OCI-LY1 (cell line): Measurements from ENCODE around the gene MYO1D.

Source experiments
- H2AFZ ChIP-seq: fragments of 200-600 bp; sonication (generic), shearing (Covaris generic); 2 replicates; pipeline ENCODE4 v1.6.0; 2014; ENCODE audit warnings: antibody characterized with exemption, mild to moderate bottlenecking, low read length
- H3F3A ChIP-seq: fragments of 200-600 bp; sonication (generic), shearing (Covaris generic); 2 replicates; pipeline ENCODE4 v1.6.0; 2014; ENCODE audit warnings: mild to moderate bottlenecking, antibody characterized with exemption, low read length, moderate library complexity; ENCODE audit not compliant: insufficient read depth
- H3K27ac ChIP-seq: fragments of 200-600 bp; sonication (generic); 2 replicates; pipeline ENCODE4 v1.5.1; 2014; ENCODE audit warnings: low read length, mixed run types, mild to moderate bottlenecking, low read depth; ENCODE audit not compliant: poor library complexity, severe bottlenecking
- H3K27me3 ChIP-seq: fragments of 200-600 bp; sonication (generic); 2 replicates; pipeline ENCODE4 v1.6.0; 2014; ENCODE audit warnings: antibody characterized with exemption, mild to moderate bottlenecking, low read length, moderate library complexity; ENCODE audit not compliant: insufficient read depth
- H3K36me3 ChIP-seq: fragments of 200-600 bp; sonication (generic); 2 replicates; pipeline ENCODE4 v1.6.1; 2014; ENCODE audit warnings: mild to moderate bottlenecking, antibody characterized with exemption, low read length, moderate library complexity, mixed read lengths; ENCODE audit not compliant: insufficient read depth
- H3K4me1 ChIP-seq: fragments of 200-600 bp; sonication (generic); 2 replicates; pipeline ENCODE4 v1.5.1; 2014; ENCODE audit warnings: mild to moderate bottlenecking, low read length, moderate library complexity; ENCODE audit not compliant: insufficient read depth, severe bottlenecking
- H3K4me2 ChIP-seq: fragments of 200-600 bp; sonication (generic), shearing (Covaris generic); 2 replicates; pipeline ENCODE4 v1.6.1; 2014; ENCODE audit warnings: low read length
- H3K4me3 ChIP-seq: fragments of 200-600 bp; sonication (generic); 2 replicates; pipeline ENCODE4 v1.5.1; 2014; ENCODE audit warnings: low read length, low read depth, mild to moderate bottlenecking, mixed read lengths; ENCODE audit not compliant: poor library complexity, severe bottlenecking
- H3K79me2 ChIP-seq: fragments of 200-600 bp; shearing (Covaris generic); 2 replicates; pipeline ENCODE4 v1.6.1; 2016; ENCODE audit warnings: mixed run types, low read length, mixed read lengths; ENCODE audit not compliant: insufficient read depth
- H3K9ac ChIP-seq: fragments of 200-600 bp; sonication (generic), shearing (Covaris generic); 2 replicates; pipeline ENCODE4 v1.6.1; 2014; ENCODE audit warnings: mild to moderate bottlenecking, low read length, mixed read lengths
- H3K9me2 ChIP-seq: fragments of 200-600 bp; sonication (generic), shearing (Covaris generic); 2 replicates; pipeline ENCODE4 v1.6.1; 2014; ENCODE audit warnings: low read depth, mild to moderate bottlenecking, low read length, mixed read lengths
- H3K9me3 ChIP-seq: fragments of 200-600 bp; shearing (Covaris generic); 2 replicates; pipeline ENCODE4 v1.6.1; 2014; ENCODE audit warnings: low read length, mixed read lengths
- H4K20me1 ChIP-seq: fragments of 200-600 bp; sonication (generic), shearing (Covaris generic); 2 replicates; pipeline ENCODE4 v1.6.0; 2016; ENCODE audit warnings: mild to moderate bottlenecking, low read length; ENCODE audit not compliant: insufficient read depth
- EZH2 ChIP-seq: fragments of 200-600 bp; sonication (generic), shearing (Covaris generic); IDR thresholded peaks from 2 replicates; pipeline ENCODE4 v1.8.0; 2017; ENCODE audit warnings: borderline replicate concordance, mixed run types, mild to moderate bottlenecking, antibody characterized with exemption, low read length, moderate library complexity, mixed read lengths
- TF ChIP-seq, protein P1 (sequence below): fragments of 200-600 bp; sonication (generic), shearing (Covaris generic); IDR thresholded peaks from 2 replicates; pipeline ENCODE4 v1.5.1; 2017; ENCODE audit warnings: mild to moderate bottlenecking, antibody characterized with exemption, low read length, moderate library complexity, mixed read lengths

Gene MYO1D

DNA sequence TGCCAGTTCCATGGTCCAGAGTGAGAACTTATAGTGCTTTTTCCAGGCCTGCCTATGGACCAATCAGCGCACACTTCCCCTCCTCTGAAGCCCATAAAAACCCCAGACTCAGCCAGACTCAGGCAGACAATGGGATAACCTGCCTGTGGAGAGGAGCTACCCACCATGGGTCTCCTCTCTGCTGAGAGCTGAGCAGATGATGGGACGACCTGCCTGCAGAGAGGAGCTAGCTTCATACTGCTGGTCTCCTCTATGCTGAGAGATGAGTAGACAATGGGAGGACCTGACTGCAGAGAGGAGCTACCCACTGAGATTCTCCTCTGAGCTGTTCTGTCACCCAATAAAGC, 144.7 kb downstream of the MYO1D start:
- Histone ChIP-seq H3K4me3 (no peak overlapping the region), H3K27me3 (no peaks in the 10 kb centered on the region), H3K36me3 (no peaks in the 10 kb centered on the region), H3K27ac (no peak overlapping the region), H3K9me2 (no peaks in the 10 kb centered on the region), H3K9me3 (no peaks in the 10 kb centered on the region), H3K79me2 (no peaks in the 10 kb centered on the region), H3K4me1 (no peaks in the 10 kb centered on the region), H3K9ac (no peak overlapping the region), H3K4me2 (no peak overlapping the region), H4K20me1 (no peaks in the 10 kb centered on the region), H3F3A (no peaks in the 10 kb centered on the region), H2AFZ (no peak overlapping the region)
- TF ChIP-seq, protein P1, sequence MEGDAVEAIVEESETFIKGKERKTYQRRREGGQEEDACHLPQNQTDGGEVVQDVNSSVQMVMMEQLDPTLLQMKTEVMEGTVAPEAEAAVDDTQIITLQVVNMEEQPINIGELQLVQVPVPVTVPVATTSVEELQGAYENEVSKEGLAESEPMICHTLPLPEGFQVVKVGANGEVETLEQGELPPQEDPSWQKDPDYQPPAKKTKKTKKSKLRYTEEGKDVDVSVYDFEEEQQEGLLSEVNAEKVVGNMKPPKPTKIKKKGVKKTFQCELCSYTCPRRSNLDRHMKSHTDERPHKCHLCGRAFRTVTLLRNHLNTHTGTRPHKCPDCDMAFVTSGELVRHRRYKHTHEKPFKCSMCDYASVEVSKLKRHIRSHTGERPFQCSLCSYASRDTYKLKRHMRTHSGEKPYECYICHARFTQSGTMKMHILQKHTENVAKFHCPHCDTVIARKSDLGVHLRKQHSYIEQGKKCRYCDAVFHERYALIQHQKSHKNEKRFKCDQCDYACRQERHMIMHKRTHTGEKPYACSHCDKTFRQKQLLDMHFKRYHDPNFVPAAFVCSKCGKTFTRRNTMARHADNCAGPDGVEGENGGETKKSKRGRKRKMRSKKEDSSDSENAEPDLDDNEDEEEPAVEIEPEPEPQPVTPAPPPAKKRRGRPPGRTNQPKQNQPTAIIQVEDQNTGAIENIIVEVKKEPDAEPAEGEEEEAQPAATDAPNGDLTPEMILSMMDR: no peak
- TF ChIP-seq EZH2: no peak

DNA sequence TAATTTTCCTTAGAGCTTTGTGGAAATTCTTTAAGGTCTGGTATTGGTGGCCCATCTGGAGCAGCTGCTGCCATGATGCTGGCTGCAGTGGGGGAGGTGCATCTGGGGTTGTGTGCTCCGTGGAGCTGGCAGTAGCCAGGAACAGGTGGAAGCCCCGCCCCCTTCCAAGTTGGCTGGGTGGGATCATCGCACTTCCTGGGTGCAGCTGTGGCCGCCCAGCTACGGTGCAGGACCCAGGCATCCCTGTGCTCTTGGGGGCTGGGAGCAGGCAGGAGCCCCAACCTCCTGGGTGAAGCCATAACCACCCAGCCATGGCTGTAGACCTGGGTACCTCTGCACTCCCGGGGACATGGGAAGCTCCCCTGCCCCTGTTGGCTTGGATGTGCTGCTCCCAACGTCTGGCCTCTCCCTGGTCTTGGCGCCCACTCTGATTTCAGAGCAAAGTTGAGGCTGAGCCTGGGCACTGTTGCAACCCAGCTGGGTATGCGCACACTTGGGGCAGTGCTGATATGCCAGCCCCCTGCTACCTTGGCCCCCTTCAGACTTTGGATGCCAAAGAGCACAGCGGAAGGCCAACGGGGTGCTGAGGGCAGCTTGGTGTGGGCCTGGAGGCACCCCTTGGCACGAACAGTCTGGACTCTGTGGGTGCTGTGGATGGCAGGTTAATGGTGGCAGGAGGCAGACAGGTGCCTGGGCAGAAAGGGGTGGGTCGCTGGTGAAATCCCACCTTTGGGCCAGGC, 145.2 kb downstream of the MYO1D start:
- Histone ChIP-seq H3K4me3 (no peak overlapping the region), H2AFZ (no peak overlapping the region), H3K79me2 (no peaks in the 10 kb centered on the region), H3K27ac (no peak overlapping the region), H3K4me1 (no peaks in the 10 kb centered on the region), H3K27me3 (no peaks in the 10 kb centered on the region), H3K9me2 (no peaks in the 10 kb centered on the region), H3K36me3 (no peaks in the 10 kb centered on the region), H4K20me1 (no peaks in the 10 kb centered on the region), H3F3A (no peaks in the 10 kb centered on the region), H3K9ac (no peak overlapping the region), H3K4me2 (no peak overlapping the region), H3K9me3 (no peaks in the 10 kb centered on the region)
- TF ChIP-seq EZH2: no peak

DNA sequence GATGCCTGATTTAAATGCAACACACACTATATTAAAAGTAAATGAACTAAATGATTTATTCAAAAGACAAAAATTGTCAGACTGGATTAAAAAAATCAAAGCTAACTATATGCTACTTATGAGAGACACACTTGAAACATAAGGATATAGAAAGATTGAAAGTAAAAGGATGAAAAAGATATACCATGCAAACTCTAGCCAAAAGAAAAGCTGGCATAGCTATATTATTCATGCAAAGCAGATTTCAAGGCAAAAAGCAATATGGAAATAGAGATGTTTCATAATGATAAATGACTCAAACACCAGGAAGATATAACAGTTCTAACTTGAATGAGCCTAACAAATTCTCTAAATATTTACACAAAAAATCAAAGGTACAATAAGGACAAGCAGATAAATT, 149.2 kb downstream of the MYO1D start:
- H3K9ac ChIP-seq: no peak overlapping the region
- TF ChIP-seq, protein P1: no peak
- no peak for TF ChIP-seq EZH2
- no peaks in the 10 kb centered on the region for H3K9me3 ChIP-seq
- H3K4me1 ChIP-seq: no peaks in the 10 kb centered on the region
- no peaks in the 10 kb centered on the region for H3K36me3 ChIP-seq
- no peaks in the 10 kb centered on the region for H3K79me2 ChIP-seq
- H3K4me2 ChIP-seq: no peak overlapping the region
- no peak overlapping the region for H3K4me3 ChIP-seq
- H3K27ac ChIP-seq: no peak overlapping the region
- H3K9me2 ChIP-seq: no peaks in the 10 kb centered on the region
- H3K27me3 ChIP-seq: no peaks in the 10 kb centered on the region
- no peaks in the 10 kb centered on the region for H4K20me1 ChIP-seq
- H2AFZ ChIP-seq: no peak overlapping the region
- no peaks in the 10 kb centered on the region for H3F3A ChIP-seq

DNA sequence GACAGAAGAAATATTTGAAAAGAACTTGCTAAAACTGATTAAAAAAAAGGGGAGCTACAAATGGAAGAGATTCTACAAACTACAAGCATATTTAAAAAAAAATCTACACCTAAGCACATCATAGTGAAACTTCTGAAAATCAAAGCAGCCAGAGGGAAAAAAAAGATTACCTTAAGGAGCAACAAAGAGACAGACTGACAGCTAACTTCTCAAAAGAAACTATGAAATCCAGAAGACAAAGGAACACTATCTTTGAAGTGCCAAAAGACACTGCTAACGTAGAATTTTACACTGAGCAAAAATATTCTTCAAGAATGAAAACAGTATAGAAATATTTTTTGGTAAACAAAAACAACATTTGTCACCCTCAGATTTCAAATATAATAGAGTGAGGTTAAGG, 151.2 kb downstream of the MYO1D start:
- no peaks in the 10 kb centered on the region for H3K27me3 ChIP-seq
- H3K9me3 ChIP-seq: no peaks in the 10 kb centered on the region
- no peak overlapping the region for H3K27ac ChIP-seq
- H3K36me3 ChIP-seq: no peaks in the 10 kb centered on the region
- no peaks in the 10 kb centered on the region for H3K79me2 ChIP-seq
- H3K9me2 ChIP-seq: no peaks in the 10 kb centered on the region
- no peak overlapping the region for H2AFZ ChIP-seq
- H3K4me2 ChIP-seq: no peak overlapping the region
- no peaks in the 10 kb centered on the region for H3K4me1 ChIP-seq
- H3K4me3 ChIP-seq: no peak overlapping the region
- H3F3A ChIP-seq: no peaks in the 10 kb centered on the region
- TF ChIP-seq, protein P1: no peak
- TF ChIP-seq EZH2: no peak
- no peaks in the 10 kb centered on the region for H4K20me1 ChIP-seq
- no peak overlapping the region for H3K9ac ChIP-seq
